Measurements from ENCODE around the gene GSG1L. TPM values are rescaled to one million over a fixed set of nuclear protein-coding genes. Genes with fewer than 3 reads are reported as not detected.

Gene GSG1L
- total RNA-seq, 2 experiments from 2014 or later = not detected

- H3K9me3 Mint-ChIP-seq = no peaks in the 10 kb centered on the region
- no peak overlapping the region for H3K4me3 Mint-ChIP-seq
- ChIA-PET POLR2A (no interaction called here), CTCF (interaction anchor here (0.6 kb wide), 1 partner anchor 844 kb away, joined by 5 read pairs; no protein-coding TSS in a partner anchor)
- H3K36me3 Mint-ChIP-seq (ENCODE audit: low read depth) = no peaks in the 10 kb centered on the region
- H3K27ac Mint-ChIP-seq = no peak overlapping the region
- H3K27me3 Mint-ChIP-seq = peaks cover 20% of the 10 kb centered on the region
- H3K4me1 Mint-ChIP-seq = no peaks in the 10 kb centered on the region
- no peak for DNase-seq
These were observed 224.1 kb downstream of the GSG1L start for GRCh38 chr16:27839419-27839818.

GRCh38 chr16:27838536-27839175 is 224.9 kb downstream of the GSG1L start:
- H3K27me3 Mint-ChIP-seq = peaks cover 23% of the 10 kb centered on the region
- H3K36me3 Mint-ChIP-seq (ENCODE audit: low read depth) = no peaks in the 10 kb centered on the region
- H3K4me1 Mint-ChIP-seq = no peaks in the 10 kb centered on the region
- ChIA-PET POLR2A (no interaction called here), CTCF (interaction anchor here (0.6 kb wide), 2 partner anchors 785 to 843 kb away, joined by 3 to 5 read pairs; no protein-coding TSS in a partner anchor)
- H3K4me3 Mint-ChIP-seq = no peak overlapping the region
- no peaks in the 10 kb centered on the region for H3K9me3 Mint-ChIP-seq
- no peak overlapping the region for H3K27ac Mint-ChIP-seq
- no peak for DNase-seq

- Mint-ChIP-seq H3K9me3 (peaks cover 6% of the 10 kb centered on the region), H3K27me3 (peaks cover 11% of the 10 kb centered on the region), H3K36me3 (ENCODE audit: low read depth) (no peaks in the 10 kb centered on the region), H3K4me1 (no peaks in the 10 kb centered on the region), H3K4me3 (no peak overlapping the region), H3K27ac (no peak overlapping the region)
- no peak for DNase-seq
- POLR2A ChIA-PET = no interaction called here
- CTCF ChIA-PET = no interaction called here
These were observed 233.5 kb downstream of the GSG1L start for GRCh38 chr16:27829975-27830374.

GRCh38 chr16:27828671-27829070 is 234.8 kb downstream of the GSG1L start:
- peaks cover 6% of the 10 kb centered on the region for H3K9me3 Mint-ChIP-seq
- H3K4me3 Mint-ChIP-seq = no peak overlapping the region
- POLR2A ChIA-PET = no interaction called here
- CTCF ChIA-PET = no interaction called here
- no peak overlapping the region for H3K27ac Mint-ChIP-seq
- H3K27me3 Mint-ChIP-seq = peaks cover 3% of the 10 kb centered on the region
- no peak for DNase-seq
- H3K36me3 Mint-ChIP-seq (ENCODE audit: low read depth) = no peaks in the 10 kb centered on the region
- no peaks in the 10 kb centered on the region for H3K4me1 Mint-ChIP-seq

GRCh38 chr16:27827765-27828164 is 235.7 kb downstream of the GSG1L start:
- H3K9me3 Mint-ChIP-seq = peaks cover 6% of the 10 kb centered on the region
- DNase-seq = no peak
- H3K36me3 Mint-ChIP-seq (ENCODE audit: low read depth) = no peaks in the 10 kb centered on the region
- H3K4me1 Mint-ChIP-seq = no peaks in the 10 kb centered on the region
- no peak overlapping the region for H3K4me3 Mint-ChIP-seq
- ChIA-PET CTCF (no interaction called here), POLR2A (no interaction called here)
- peaks cover 3% of the 10 kb centered on the region for H3K27me3 Mint-ChIP-seq
- no peak overlapping the region for H3K27ac Mint-ChIP-seq

GRCh38 chr16:27826893-27827289 is 236.6 kb downstream of the GSG1L start:
- Mint-ChIP-seq H3K27me3 (no peaks in the 10 kb centered on the region), H3K4me3 (no peak overlapping the region), H3K4me1 (no peaks in the 10 kb centered on the region), H3K27ac (no peak overlapping the region), H3K36me3 (ENCODE audit: low read depth) (no peaks in the 10 kb centered on the region), H3K9me3 (peaks cover 6% of the 10 kb centered on the region)
- POLR2A ChIA-PET = no interaction called here
- DNase-seq = no peak
- CTCF ChIA-PET = no interaction called here

- Mint-ChIP-seq H3K9me3 (peaks cover 6% of the 10 kb centered on the region), H3K27ac (no peak overlapping the region), H3K27me3 (no peaks in the 10 kb centered on the region), H3K4me1 (no peaks in the 10 kb centered on the region), H3K4me3 (no peak overlapping the region), H3K36me3 (ENCODE audit: low read depth) (no peaks in the 10 kb centered on the region)
- ChIA-PET POLR2A (no interaction called here), CTCF (no interaction called here)
- DNase-seq = no peak
These were observed 237.2 kb downstream of the GSG1L start for GRCh38 chr16:27826081-27826892.

GRCh38 chr16:27824786-27825185 is 238.7 kb downstream of the GSG1L start:
- CTCF ChIA-PET = no interaction called here
- no peak overlapping the region for H3K27ac Mint-ChIP-seq

GRCh38 chr16:27824006-27824405 is 239.5 kb downstream of the GSG1L start:
- ChIA-PET POLR2A (no interaction called here), CTCF (interaction anchor here (0.6 to 0.7 kb wide), 2 partner anchors 9 to 176 kb away, joined by 3 read pairs; no protein-coding TSS in a partner anchor)
- Mint-ChIP-seq H3K4me1 (no peaks in the 10 kb centered on the region), H3K9me3 (peaks cover 2% of the 10 kb centered on the region), H3K27me3 (no peaks in the 10 kb centered on the region), H3K36me3 (ENCODE audit: low read depth) (no peaks in the 10 kb centered on the region), H3K4me3 (no peak overlapping the region), H3K27ac (no peak overlapping the region)
- DNase-seq = no peak

More at GRCh38 chr16:27824786-27825185, 238.7 kb downstream of the GSG1L start:
- no peak for DNase-seq
- H3K9me3 Mint-ChIP-seq = peaks cover 5% of the 10 kb centered on the region
- H3K4me3 Mint-ChIP-seq = no peak overlapping the region
- no peaks in the 10 kb centered on the region for H3K4me1 Mint-ChIP-seq
- H3K36me3 Mint-ChIP-seq (ENCODE audit: low read depth) = no peaks in the 10 kb centered on the region
- POLR2A ChIA-PET = no interaction called here
- H3K27me3 Mint-ChIP-seq = no peaks in the 10 kb centered on the region

GRCh38 chr16:27823421-27823820 is 240.1 kb downstream of the GSG1L start:
- ChIA-PET POLR2A (no interaction called here), CTCF (interaction anchor here (0.6 to 0.7 kb wide), 2 partner anchors 9 to 175 kb away, joined by 3 read pairs; no protein-coding TSS in a partner anchor)
- DNase-seq = no peak
- Mint-ChIP-seq H3K9me3 (no peaks in the 10 kb centered on the region), H3K27ac (no peak overlapping the region), H3K36me3 (ENCODE audit: low read depth) (no peaks in the 10 kb centered on the region), H3K4me3 (no peak overlapping the region), H3K4me1 (no peaks in the 10 kb centered on the region), H3K27me3 (no peaks in the 10 kb centered on the region)

- Mint-ChIP-seq H3K36me3 (ENCODE audit: low read depth) (no peaks in the 10 kb centered on the region), H3K4me3 (no peak overlapping the region), H3K27ac (no peak overlapping the region), H3K4me1 (no peaks in the 10 kb centered on the region), H3K27me3 (no peaks in the 10 kb centered on the region), H3K9me3 (no peaks in the 10 kb centered on the region)
- ChIA-PET POLR2A (no interaction called here), CTCF (interaction anchor here (1.4 kb wide), 1 partner anchor 9 kb away, joined by 4 read pairs; no protein-coding TSS in a partner anchor)
- DNase-seq = no peak
These were observed 240.5 kb downstream of the GSG1L start for GRCh38 chr16:27822996-27823395.

- Mint-ChIP-seq H3K9me3 (no peaks in the 10 kb centered on the region), H3K27ac (no peak overlapping the region), H3K36me3 (ENCODE audit: low read depth) (no peaks in the 10 kb centered on the region), H3K4me1 (no peaks in the 10 kb centered on the region), H3K27me3 (no peaks in the 10 kb centered on the region), H3K4me3 (no peak overlapping the region)
- CTCF ChIA-PET = interaction anchor here (1.4 kb wide), 1 partner anchor 9 kb away, joined by 4 read pairs; no protein-coding TSS in a partner anchor
- POLR2A ChIA-PET = no interaction called here
- no peak for DNase-seq
These were observed 241.0 kb downstream of the GSG1L start for GRCh38 chr16:27822529-27822928.

- H3K4me3 Mint-ChIP-seq = no peak overlapping the region
- no peaks in the 10 kb centered on the region for H3K4me1 Mint-ChIP-seq
- ChIA-PET CTCF (no interaction called here), POLR2A (no interaction called here)
- no peak overlapping the region for H3K27ac Mint-ChIP-seq
- H3K9me3 Mint-ChIP-seq = no peaks in the 10 kb centered on the region
- H3K36me3 Mint-ChIP-seq (ENCODE audit: low read depth) = no peaks in the 10 kb centered on the region
- H3K27me3 Mint-ChIP-seq = no peaks in the 10 kb centered on the region
- no peak for DNase-seq
These were observed 242.7 kb downstream of the GSG1L start for GRCh38 chr16:27820646-27821345.

All from activated CD4-positive, alpha-beta T cell treated with anti-CD3 and anti-CD28 coated beads, Interleukin-2, amount 10 ng/mL, durations not matched to agents 7 days and 5 days (primary cell).